Endometrium (tissue), 2 donors: ENCODE measurements around the gene CENPM.
A peak's percentile ranks its signal among the peaks of the same experiment; 100 is the strongest.
"Not testable (repeated sequence)": the region's sequence is repeated elsewhere in the genome, so short reads cannot be mapped to it uniquely, and the experiment has no call there.

Experiments
- FAIRE-seq: peaks from 2 replicates; lab custom pipeline; 2012; peaks lifted over from hg19 to GRCh38; lab: Jason Lieb, UNC
- donor health status: control.
- donor health status: control.

The CENPM gene

DNA sequence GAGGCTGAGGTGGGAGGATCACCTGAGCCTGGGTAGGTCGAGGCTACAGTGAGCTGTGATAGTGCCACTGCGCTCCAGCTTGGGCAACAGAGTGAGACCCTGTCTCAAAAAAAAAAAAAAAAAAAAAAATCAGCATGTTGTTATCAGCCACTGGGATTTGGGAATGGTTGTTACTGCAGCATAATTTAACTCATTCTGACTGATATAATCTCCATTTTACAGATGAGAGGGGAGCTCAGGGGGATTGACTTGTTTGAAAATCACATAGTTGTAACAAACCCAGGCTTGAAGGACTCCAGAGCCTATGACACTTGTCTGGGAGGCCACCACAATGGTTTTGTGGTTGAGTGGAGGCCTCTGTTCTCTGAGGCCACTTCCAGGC is 19.3 kb upstream of the CENPM start:
- no peak for FAIRE-seq

DNA sequence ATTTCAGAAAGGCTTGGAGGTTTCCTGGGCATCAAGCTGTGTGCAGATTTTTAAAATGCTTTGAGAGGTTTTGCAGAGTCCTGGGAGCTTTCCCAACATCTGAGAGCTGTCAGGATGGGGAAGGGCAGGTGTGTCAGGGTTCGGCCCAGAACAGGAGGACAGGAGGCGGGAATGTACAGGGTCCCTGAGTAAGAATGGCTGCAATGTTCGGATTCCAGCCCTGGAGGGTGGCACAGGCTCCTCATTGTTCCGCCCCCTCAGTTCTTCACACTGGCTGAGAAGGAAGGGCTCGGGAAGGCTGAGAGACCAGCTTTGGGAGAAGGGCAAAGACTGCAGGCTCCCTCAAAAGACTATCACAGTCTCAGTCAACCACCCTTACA is 17.1 kb upstream of the CENPM start:
- no peak for FAIRE-seq

DNA sequence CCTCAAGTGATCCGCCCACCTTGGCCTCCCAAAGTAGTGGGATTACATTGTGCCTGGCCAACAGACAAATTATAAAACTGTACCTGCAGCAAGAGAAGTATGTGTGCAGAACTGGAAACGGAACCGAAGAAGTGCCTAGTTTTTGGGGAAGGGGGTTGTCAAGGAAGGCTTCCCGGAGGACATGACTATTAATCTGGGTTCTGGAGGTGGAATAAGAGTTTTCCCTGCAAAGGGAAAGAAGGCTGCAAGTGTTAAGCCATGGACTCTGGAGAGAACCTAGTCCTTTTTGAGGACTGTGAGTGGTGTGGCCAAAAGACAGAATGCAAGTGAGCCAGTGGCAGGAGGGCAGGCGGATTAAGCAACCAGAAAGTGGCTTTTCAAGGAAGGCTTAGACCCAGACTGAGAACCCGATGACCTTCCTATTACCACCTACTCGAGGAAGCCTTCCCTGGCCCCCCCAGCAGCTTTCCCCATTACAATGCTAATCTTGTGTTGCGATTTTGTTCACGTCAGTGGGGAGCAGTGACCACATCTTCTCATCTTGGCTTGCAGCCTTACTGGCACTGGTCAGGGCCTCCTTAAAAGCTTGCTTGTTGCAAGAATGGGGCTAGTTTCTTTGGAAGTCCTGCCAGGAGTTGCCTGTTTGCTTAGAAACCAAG is 16.6 kb upstream of the CENPM start:
- FAIRE-seq, result no peak

DNA sequence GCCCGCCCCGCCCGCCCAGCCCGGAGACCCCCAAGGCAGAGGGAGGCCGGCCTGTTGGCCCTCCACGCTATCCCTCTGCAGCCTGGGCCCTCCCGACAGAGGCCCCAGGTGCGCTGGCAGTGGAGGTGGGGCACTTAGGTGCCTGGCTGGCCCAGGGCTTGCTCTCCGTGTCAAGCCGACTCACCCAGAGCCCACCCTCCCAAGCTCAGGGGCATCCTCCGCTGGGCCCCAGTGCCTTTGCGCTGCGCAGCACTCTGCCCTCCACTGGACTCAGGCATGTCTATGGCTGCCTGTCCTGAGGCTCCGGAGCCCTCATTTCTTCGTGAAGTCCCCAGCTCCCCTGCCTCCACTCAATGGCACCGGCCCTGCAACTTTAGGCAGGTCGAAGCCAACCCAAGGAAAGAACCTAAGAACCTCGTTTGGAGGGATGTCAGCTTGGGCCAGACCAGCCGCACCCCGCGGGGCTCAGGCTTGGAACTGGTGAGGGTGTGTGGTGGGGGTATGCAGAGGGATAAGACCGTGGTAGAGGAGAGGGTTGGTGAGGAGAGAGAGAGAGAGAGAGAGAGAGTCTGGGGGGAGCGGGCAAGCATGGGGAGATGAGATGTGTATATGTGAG is 11.1 kb upstream of the CENPM start:
- no peak for FAIRE-seq

DNA sequence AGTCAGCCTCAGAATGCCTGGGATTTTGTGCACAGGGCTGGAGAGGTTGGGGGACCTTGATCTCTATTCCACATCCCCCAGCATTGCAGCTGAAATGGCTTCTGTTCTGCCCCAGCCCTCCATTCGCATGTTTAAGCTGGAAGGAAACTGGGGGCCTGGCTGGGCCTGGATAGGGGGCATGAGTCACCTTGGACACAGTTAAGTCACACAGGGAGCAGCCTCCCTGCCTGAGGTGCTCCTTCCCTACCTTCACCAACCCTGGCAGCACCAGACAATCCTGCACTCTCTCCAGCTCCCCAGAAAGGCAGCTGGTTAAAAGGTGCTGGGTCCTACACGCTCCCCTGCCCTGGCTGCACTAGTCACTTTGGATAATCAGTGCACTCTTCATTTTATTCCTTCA is 5.8 kb upstream of the CENPM start:
- FAIRE-seq, result no peak

DNA sequence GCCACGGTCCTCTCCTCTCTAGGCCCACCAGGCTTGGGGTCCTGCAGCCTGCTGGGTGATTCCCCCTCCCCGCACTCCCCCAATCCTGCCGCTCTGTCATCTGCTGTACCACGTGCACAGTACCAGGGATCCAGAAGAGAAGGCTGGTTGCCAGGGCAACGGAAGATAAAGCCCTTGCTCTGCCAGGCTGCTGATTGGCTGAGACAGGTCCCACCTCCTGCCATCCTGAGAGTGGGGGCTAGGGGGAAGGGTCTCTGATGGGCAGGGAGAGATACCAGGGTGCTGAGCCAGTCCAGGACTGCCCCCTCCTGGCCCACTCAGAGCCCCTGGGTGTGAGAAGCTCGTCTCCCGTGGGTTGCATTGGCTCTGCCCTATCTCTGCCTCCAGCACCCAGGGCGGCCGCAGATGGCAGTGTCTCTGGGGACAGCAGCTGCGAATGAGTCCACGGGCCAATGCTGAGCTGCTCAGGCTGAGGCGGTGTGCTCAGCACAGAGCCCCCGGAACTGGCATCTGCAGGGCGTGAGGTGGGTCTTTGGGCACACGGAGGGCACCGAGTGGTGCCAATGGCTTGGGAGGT is 5.0 kb upstream of the CENPM start, which contains the start of gene SMIM45:
Gene SMIM45 (plus strand): TSS at position 253 of the 577 bp plus-strand sequence.
- FAIRE-seq, result no peak

DNA sequence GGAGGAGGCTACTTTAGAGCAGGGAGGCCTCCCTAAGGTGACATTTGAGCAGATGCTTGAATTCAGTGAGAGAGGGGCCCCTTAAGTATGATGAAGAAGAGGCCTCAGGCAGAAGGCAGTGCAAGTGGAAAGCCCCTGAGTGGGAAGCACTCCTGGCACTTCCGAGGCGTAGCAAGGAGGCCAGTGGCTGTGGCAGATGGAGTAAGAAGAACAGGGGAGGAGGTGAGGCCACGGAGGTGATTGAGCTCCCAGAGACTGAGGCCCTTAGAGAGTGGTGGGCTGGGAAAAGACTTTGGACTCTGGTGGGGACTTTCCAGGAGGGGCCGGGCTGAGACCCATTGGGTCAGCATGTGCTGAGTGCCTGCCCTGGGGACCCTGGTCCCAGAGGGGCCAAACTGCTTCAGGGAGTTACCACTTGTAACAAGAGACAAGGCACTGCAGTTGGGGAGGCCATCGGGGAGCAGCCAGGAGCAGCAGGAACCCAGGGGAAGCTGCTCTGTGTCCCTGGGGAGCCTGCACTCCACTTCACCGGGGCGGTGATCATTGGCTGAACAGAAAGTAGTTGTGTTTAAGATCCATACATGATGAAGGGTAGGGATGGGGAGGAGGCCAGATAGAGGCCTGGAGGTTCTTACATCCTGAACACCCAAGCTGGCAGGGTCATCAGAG is 2.5 kb upstream of the CENPM start:
- FAIRE-seq, result no peak

DNA sequence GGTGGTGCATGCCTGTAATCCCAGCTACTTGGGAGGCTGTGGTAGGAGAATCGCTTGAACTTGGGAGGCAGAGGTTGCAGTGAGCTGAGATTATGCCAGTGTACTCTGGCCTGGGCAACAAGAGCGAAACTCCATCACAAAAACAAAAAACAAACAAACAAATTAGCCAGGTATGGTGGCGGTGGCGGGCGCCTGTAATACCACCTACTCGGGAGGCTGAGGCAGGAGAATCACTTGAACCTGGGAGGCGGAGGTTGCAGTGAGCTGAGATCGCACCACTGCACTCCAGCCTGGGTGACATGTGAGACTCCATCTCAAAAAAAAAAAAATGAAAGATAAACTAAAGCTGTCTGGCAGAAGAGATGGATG is 2.0 kb upstream of the CENPM start:
- not testable (repeated sequence) for FAIRE-seq

DNA sequence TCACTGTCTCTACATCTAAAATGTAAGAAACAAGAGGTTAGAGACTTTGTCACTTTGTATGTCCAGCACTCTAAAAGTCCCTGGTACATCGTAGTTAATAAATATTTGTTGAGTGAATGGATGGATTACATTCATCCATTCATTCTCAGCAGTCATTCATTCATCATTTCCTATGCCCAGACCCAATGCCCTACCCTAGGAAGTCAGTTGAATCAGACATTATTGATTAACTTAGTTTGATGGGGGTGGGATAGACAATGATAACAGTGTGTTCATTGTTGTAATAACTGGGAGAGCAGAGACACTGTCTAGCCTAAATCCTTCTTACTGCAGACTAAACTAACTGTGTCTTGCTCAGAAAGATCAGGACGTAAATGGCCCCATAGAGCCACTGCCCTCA is 1.2 kb upstream of the CENPM start:
- FAIRE-seq, result no peak

DNA sequence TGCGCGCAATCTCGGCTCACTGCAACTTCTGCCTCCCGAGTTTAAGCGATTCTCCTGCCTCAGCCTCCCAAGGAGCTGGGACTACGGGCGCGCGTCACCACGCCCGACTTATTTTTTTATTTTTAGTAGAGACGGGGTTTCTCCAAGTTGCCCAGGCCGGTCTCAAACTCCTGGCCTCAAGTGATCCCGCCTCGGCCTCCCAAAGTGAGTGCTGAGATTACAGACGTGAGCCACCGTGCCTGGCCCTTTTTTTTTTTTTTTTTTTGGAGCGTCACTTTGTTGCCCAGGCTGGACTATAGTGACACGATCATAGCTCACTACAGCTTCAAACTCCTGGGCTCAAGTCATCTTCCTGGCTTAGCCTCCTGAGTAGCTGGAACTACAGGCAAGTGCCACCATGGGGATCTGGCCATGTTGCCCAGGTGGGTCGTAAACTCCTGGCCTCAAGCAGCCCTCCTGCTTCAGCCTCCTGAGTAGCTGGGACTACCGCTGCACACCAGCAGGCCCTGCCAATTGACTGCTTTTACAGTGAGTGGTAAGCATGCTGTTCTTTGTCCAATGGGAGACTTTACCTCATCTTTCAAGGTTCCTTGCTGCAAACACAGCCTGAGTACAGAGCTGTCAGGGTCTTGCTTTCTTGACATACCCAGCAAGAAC is 600 bp upstream of the CENPM start:
- no peak for FAIRE-seq

DNA sequence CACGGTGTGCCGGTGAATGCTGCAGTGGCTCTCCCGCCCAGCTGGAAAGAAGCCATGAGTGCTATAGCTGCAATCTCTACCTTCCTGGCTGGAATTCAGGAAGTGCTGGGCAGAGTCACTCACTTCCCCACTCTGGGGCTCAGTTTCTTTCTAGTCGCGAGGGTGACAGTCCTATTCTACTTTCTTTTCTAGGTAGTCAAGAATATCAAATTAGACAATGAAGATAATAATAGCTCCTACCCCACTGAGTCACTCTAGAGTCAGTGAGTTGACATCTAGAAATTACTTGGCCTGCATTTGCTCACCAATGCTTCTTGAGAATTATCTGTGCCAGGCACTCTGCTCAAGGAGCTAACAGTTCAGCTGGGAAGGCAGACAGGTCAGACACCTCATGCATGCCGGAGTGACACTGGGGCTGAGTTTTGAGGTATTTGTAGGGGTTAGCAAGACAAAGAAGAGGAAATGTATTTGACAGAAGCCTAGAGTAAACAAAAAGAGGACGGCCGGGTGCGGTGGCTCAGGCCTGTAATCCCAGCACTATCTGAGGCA is 3.2 kb downstream of the CENPM start:
- no peak for FAIRE-seq

DNA sequence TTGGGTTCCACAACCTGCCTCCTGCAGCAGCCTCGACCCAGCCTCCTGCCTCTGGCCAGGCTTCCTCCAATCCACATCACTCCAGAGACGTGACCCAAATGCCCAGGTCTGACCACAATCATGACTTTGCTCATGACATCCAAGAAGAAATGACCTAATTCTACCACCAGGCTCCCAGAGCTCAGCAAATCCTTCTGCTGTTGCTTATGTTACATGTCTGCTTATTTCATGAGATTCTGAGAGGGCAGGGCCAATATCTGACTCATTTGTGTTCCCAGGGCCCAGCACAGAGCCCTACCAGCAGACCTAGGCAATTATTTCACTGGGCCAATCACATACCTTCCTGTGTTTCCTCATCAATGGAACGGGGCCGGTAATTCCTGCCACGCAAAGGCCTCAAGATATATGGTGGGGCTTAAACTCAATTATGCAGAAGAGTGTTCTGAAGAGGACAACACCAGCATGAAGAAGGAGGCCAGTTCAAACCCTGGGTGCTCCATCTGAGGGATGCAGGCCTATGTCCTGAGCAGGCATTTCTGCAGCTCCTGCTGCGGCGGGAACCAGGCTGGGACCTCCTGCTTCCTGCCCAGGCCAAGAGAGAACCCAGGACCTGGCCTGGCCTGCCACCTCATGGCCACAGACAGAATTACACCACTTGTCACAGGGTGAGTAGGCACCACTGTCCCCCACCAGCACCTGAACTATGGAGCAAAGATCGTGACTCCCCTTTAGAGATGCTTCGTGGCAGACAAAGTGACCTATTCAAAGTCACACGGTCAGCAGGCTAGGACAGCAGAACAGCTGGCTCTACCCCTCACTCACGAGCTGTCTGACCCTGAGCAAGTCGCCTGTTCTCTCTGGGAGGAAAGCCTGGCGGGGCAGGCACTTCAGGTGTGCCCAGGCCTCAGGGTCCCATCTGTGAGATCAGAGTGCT is 5.9 kb downstream of the CENPM start:
- FAIRE-seq, result peak; percentile 54

DNA sequence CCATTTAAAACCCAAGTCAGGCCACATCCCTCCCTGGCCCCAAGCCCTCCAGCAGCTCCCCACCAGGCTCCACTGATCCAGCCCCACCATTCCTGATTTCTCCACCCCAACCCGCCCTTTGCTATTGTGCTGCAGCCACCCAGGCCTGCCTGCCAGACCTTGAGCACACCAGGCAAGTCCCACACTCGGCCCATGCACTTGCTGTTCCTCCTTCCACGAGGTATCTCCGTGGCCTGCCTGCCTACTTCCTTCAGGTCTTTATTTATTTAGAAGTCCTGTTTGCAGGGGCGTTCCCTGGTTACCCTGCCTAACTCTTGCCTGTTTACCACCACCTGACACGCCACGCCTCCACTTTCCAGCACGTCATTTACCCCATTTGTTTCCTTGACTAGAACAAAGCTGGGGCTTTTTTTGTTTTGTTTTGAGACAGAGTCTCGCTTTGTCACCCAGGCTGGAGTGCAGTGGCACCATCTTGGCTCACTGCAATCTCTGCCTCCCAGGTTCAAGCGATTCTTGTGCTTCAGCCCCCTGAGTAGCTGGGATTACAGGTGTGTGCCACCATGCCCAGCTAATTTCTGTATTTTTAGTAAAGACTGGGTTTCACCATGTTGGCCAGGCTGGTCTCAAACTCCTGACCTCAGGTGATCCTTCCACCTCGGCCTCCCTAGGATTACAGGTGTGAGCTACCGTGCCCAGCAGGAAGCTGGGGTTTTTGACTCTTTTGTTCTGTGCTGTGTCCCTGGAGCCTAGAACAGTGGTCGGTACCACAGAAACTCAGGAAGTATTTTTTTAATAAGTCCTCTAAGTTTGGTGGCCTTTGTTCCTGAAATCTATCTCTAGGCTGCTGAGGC is 6.7 kb downstream of the CENPM start:
- FAIRE-seq, result no peak

DNA sequence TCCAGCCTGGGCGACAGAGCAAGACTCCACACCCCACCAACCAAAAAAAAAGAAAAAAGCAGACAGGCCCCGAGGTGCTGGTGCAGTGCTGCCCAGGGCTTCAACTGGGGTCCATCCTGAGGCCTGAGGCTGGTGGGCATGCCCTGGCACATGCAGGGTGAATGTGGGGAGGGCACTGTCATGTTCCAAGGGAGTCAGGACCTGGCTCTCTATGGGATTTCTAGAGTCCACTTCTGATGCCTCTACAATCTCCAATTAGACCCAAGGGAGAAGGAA is 10.1 kb downstream of the CENPM start:
- no peak for FAIRE-seq

DNA sequence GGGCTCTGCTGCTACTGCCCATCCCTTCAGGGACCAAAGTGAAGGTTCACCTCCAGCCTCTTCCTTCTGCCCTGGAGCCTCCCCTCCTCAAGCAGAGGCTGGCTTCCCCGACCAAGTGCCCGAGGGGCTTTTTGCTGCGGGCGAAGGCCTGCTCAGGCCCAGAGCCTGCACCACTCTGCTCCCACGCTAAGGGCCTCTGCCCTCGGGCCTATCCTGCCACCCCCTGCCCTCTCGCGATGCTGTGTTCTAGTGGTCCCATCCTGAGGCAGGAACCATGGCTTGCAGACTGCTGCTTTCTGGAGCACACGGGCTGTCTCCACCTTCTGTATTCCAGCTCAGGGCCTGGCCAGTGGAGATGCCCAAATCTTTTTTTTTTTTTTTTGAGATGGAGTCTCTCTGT is 11.4 kb downstream of the CENPM start:
- FAIRE-seq, result no peak

DNA sequence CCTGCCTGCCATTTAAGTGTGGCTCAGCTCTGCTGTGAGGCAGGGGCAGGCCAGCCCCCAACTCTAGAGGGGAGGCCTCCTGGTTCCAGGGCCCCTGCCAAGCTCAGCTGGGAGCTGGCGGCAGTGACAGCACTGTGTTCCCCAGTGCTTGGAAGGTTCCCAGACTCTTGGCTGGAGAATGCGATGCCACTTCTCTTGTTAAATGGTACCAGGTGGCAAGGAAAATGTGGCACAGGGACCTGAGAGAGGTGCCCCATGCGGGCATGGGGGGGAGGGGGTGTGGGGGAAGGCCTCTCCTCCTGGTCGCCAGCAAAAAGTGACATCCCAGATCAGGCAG is 12.0 kb downstream of the CENPM start:
- no peak for FAIRE-seq

DNA sequence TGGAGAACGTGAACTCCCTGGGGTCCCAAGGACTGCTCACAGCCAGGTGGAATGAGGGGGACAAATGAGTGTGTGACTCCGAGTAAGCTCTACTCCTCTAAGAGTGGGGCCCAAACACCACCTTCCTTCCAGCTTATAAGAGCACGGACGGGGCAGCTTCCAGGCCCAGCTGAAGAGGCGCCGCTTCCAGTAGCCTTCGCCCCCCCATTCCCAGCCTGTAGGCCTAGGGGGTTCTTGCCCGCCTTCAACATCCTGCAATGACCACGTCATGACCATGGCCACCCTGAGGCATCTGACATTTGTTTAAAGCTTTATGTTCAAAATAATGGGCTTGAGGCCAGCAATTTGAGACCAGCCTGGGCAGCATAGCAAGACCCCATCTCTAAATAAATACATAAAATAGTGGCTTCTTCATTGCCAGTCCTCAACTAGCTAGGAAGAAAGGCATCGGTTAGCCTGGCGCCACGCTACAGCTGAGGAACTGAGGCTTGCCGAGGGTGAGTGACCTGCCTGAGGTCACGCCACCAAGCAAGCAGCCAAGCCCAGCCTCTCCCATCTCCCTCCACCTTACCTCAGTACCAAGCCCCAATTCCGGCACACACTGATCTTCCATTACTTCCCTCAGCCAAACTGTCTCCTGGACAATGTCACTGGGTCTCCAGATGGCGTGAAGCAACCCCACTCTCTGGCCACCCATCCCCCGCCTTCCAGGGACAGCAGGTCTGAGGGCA is 12.5 kb downstream of the CENPM start:
- no peak for FAIRE-seq

DNA sequence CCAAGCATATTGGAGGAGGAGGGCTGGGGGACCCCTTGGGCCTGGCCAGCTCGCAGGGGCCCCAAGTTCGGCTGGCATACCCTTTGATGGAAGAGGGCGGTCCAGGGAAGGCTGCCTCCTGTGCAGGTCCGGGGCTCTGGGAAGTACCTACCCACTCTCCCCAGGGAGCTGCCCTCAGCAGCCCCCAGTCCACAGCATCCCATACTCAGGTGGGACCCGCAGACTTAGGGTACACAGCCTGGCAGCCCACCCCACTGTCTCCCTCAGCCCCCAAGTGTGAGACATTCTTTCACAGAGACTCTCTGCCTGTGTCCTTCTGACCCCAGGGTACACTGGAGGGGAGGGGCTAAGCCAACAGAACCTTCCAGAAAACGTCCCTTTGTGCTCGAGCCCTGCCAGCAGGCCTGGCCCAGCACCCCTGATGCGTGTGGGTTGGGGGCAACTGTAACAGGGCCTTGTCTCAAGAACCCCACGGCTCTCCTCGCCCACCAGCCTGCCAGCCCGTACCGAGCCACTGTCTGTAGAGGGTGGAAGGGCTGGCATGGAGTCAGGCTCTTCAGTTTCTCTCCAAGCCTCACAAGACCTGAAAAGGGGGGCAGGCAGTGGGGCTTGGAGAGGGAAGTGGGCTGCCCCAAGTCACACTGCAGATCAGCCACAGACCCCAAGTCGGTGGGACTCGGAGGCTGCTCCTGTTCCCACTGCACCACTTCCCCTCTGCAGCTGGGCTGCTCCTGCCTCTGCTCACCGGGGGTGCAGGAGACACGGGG is 13.4 kb downstream of the CENPM start:
- no peak for FAIRE-seq

DNA sequence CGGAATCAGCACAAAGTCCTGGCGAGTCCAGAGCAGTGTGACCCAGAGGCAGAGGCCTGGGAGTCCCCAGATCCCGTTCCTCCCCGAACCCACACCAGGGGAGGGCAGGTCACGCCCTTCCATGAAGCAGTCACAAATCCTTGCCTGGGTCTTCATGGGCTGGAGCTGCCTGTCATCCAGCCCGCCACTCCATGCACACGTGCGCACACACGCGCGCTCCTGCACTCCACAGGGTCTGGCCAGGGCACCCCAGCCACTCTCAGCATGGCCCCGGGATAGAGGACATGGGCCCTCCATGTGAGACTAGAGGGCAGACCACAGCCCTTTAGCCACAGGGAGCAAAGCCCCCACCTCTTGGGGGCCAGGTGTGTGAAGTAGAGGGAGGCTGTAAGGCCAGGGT is 14.6 kb downstream of the CENPM start:
- no peak for FAIRE-seq
